GM19240 (cell line): ENCODE data around the gene RTP5.

Source experiments
- DNase-seq: peaks from one replicate; pipeline ENCODE4 v3.0.0; 2011; ENCODE audit warnings: low spot score; ENCODE audit not compliant: insufficient read length

The RTP5 gene

GRCh38 chr2:241857572-241858121 lies 11.9 kb upstream of the RTP5 start:
- DNase-seq = no peak

- peak; percentile 71 for DNase-seq
Observed at GRCh38 chr2:241858206-241859016, 11.1 kb upstream of the RTP5 start, which contains the start of gene PDCD1. TSS of gene PDCD1 (minus strand) at chr2:241858894. CDS start at chr2:241858838, 56 bp downstream.

GRCh38 chr2:241859017-241859435 lies 10.5 kb upstream of the RTP5 start:
- DNase-seq = no peak

GRCh38 chr2:241859436-241860183 lies 9.9 kb upstream of the RTP5 start:
- DNase-seq = peak; percentile 75

GRCh38 chr2:241860184-241861078 lies 9.1 kb upstream of the RTP5 start:
- no peak for DNase-seq

GRCh38 chr2:241861264-241861663 lies 8.3 kb upstream of the RTP5 start:
- no peak for DNase-seq

- no peak for DNase-seq
Observed at GRCh38 chr2:241862093-241862492, 7.4 kb upstream of the RTP5 start.

- DNase-seq = no peak
Observed at GRCh38 chr2:241862775-241863535, 6.6 kb upstream of the RTP5 start.

GRCh38 chr2:241863536-241863954 lies 6.0 kb upstream of the RTP5 start:
- no peak for DNase-seq

- DNase-seq = no peak
Observed at GRCh38 chr2:241864168-241864849, 5.2 kb upstream of the RTP5 start.

GRCh38 chr2:241864850-241865213 lies 4.7 kb upstream of the RTP5 start:
- DNase-seq = no peak

GRCh38 chr2:241865416-241865956 lies 4.0 kb upstream of the RTP5 start:
- no peak for DNase-seq

GRCh38 chr2:241865957-241866789 lies 3.4 kb upstream of the RTP5 start:
- no peak for DNase-seq

- DNase-seq = no peak
Observed at GRCh38 chr2:241866790-241867645, 2.5 kb upstream of the RTP5 start.

GRCh38 chr2:241867776-241868420 lies 1.6 kb upstream of the RTP5 start:
- no peak for DNase-seq

- no peak for DNase-seq
Observed at GRCh38 chr2:241868661-241869081, 858 bp upstream of the RTP5 start.

- DNase-seq = no peak
Observed at GRCh38 chr2:241870081-241870541, 582 bp downstream of the RTP5 start.
